GM19372 (cell line): ENCODE results near the gene DHRS3.

Experiments used
- ATAC-seq: cut with Tn5 transposase; IDR thresholded peaks from one replicate; pipeline ENCODE4 v1.9.1; 2021; ENCODE audit warnings: mild to moderate bottlenecking, low read depth, moderate library complexity; ENCODE audit not compliant: unreplicated experiment

Gene DHRS3

GRCh38 chr1:12640237-12640957 lies 22.4 kb upstream of the DHRS3 start:
- no peak for ATAC-seq

DNA sequence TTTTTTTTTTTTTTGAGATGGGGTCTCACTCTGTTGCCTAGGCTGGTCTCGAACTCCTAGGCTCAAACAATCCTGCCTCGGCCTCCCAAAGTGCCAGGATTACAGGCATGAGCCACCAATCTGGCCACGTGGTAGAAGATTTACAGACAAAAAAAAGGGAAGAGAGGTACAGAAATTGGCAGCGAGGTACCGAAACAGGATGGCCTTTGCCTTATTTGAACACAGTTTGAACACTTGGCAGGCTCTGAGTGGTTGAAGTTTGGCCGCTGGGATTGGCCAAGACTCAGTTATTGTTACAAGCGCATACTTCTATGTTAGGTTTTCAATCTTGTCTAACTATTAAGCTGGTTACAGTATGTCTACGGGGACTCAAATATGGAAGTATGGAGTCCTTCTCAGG lies 19.7 kb upstream of the DHRS3 start:
- ATAC-seq = no peak

GRCh38 chr1:12636098-12636950 lies 18.3 kb upstream of the DHRS3 start:
- no peak for ATAC-seq

- no peak for ATAC-seq
Observed at GRCh38 chr1:12634696-12635202, 16.7 kb upstream of the DHRS3 start.

DNA sequence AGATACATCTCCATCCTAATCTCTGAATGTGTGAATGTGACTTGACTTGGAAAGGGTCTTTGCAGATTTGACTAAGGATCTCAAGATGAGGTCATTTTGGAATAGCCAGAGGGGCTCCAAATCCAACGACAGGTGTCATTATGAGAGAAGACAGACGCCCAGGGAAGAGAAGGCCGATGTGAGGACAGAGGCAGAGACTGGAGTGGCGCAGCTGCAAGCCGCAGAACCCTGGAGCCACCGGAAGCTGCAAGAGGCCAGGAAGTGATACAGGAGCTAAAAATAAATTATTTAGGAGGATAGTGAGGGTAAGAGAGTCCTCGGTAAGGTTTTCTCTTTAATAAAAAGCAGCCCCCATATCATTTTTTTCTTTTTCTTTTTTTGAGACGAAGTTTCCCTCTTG lies 16.1 kb upstream of the DHRS3 start:
- no peak for ATAC-seq

DNA sequence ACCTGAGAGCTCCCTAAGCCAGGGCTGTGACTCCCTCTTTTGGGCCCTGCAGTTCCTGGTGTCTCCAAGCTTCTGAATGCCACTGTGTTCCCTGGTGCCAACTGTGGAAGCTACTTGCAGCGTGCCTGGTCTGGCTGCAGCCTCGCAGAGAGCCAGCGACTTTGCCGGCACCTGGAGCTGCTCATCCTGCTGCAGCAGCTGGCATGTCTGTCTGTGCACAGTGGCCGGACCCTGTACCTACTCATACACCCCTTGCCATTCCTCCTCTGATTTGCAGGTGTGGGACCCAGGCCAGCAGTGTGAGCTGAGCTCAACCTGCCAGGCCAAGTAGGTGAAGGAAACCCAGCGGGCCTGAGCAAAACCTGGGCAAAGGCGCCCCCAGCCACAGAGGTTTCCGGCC lies 13.6 kb upstream of the DHRS3 start:
- ATAC-seq = no peak

DNA sequence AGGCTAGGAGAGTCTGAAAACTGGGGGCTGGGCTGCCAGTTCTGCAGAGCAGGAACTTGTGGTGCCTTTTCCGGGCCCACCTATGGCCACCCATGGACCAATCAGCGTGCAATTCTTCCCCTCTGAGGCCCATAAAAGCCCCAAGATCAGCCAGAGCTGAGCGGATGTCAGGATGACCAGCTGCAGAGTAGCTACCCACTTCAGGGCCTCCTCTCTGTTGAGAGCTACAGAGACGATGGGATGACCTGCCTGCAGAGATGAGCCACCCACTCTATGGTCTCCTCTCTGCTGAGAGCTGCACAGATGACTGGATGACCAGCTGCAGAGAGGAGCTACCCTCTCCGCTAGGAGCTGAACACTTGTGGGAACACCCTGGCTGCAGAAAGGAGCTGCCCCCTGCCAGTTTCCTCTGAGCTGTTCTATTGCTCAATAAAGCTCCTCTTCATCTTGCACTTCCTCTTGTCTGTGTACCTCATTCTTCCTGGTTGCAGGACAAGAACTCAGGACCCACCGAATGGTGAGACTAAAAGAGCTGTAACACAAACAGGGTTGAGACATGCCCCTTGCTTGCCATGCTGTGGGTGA lies 13.0 kb upstream of the DHRS3 start:
- no peak for ATAC-seq

GRCh38 chr1:12629985-12630760 lies 12.2 kb upstream of the DHRS3 start:
- no peak for ATAC-seq

DNA sequence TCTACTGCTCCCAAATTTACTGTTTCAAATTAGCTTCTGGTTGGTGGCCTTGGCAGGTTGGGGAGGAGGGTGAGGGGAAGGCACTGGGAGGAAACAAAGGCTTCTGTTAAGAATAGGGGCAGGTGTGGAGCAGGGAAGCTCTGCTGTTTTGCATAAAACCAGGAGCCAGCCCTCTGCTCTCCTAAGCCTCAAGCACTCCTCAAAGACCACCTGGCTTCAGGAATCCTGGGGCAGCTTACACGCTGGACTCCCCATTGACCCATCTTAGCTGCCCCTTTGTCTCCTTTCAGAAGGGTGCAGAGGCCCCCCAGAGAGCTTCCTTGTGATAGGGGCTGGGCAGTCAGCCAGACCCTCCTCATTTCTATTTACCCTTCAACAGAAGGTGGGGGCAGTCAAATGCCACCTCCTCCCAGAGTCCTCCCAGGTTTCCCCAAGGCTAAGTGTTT lies 11.5 kb upstream of the DHRS3 start:
- no peak for ATAC-seq

GRCh38 chr1:12627296-12627695 lies 9.3 kb upstream of the DHRS3 start:
- ATAC-seq = no peak

DNA sequence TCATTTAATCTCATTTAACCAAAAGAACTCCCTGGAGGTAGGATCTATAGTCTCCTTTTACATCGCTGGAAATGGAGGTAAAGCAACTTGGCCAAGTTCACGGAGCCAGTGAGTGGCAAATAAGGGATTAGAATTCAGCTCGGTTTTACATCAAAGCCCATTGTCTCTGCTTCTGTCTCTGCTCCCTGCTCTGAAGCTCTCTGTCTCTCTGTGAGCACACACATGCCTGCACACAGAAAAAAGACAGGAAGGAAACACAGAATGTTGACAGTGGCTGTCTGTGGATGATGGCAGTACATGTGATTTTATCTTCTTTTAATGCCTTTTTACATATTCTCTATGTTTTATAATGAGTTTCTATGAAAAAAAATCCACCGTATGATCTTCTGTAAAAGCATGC lies 8.9 kb upstream of the DHRS3 start:
- no peak for ATAC-seq

DNA sequence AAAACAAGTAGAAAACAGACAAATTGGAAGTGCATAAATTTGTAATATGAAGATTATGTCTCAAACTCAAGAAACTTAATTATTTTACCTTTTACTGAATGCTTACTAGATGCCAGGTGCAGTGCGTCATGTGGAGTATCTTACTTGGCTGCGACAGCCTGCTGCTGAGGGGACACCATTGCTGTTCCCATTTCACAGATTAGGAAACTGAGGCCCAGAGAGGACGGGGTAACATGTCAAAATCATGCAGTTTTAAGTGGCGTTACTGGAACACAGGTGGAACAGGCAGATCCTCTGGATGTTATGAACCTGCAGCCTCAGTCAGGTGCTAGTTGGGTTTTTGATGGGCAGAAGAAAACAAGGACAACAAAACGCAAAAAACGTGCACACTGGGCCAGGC lies 7.3 kb upstream of the DHRS3 start:
- ATAC-seq = no peak

GRCh38 chr1:12622506-12622905 lies 4.5 kb upstream of the DHRS3 start:
- no peak for ATAC-seq

- ATAC-seq = no peak
Observed at GRCh38 chr1:12621346-12622335, 3.6 kb upstream of the DHRS3 start.

GRCh38 chr1:12620931-12621330 lies 2.9 kb upstream of the DHRS3 start:
- no peak for ATAC-seq

DNA sequence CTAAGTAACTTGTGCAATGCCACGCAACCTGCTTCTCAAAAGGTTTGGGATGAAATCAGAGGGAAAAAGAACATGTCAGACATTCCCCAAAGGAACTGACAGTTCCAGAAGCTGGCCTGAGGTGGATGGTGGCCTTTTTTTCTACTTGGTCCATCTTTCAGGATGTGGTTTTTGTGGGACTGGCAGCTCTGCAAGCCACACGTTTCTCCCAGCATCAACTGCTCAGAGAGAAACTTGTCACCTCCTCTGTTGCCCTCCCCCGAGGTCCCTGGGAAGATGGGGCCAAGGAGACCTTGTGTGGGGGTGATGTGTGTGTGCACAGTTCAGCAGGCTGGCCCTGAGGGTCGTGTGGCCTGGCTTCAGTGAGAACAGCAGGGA lies 2.5 kb upstream of the DHRS3 start:
- ATAC-seq = no peak

DNA sequence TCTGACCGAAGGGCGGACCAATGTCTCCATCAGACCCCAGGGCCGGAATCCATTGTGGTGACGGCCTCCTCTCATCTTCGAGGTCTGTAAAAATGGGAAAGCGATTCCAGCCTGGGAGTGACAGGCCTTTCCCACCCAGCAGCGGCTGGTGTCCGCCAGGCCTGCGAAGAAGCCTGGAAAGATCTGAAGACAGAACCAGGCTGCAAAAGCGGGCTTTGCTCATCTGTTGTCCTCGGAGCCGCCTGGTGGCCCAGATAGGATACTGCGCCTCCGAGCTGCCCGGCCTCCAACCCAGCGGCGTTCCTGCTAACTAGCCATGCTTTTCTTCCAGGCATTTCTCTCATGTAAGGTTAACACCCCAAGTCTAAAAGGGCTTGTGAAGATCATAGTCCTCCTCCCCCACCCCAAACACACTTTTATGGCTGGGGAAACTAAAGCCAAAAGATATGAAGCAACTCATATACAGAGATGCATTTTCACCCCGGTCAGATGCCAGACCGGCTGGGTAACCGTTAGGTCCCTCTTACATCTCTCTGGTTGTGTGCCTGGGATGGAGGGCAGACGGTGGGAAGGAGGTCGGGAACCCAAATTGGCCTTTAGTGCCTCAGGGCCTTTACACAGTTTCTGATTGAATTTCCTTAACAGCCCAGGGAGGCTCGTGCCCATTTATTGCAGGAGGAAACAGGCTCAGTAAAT lies 1.9 kb upstream of the DHRS3 start:
- ATAC-seq = no peak

- no peak for ATAC-seq
Observed at GRCh38 chr1:12618965-12619791, 1.2 kb upstream of the DHRS3 start.
